HepG2 (cell line): ENCODE measurements around the gene MBLAC2.

Experiments used
- CTCF ChIP-seq: sonication (generic); formaldehyde crosslinking; IDR thresholded peaks from 2 replicates; pipeline ENCODE4 v1.5.0; 2020; ENCODE audit warnings: mild to moderate bottlenecking, missing genetic modification reagents, moderate library complexity
- ELF3 ChIP-seq: IDR thresholded peaks from 2 replicates; pipeline ENCODE4 v1.6.1; 2016; ENCODE audit warnings: missing genetic modification reagents, missing compliant biosample characterization
- MIER3 ChIP-seq: IDR thresholded peaks from 2 replicates; pipeline ENCODE4 v1.6.1; 2016; ENCODE audit warnings: missing compliant biosample characterization, borderline replicate concordance
- SUZ12 ChIP-seq: fragments of 150-350 bp; IDR thresholded peaks from 2 replicates; pipeline ENCODE4 v1.6.1; 2014; ENCODE audit warnings: low read depth, low read length
- TEF ChIP-seq: sonication (generic); formaldehyde crosslinking; IDR thresholded peaks from 2 replicates; pipeline ENCODE4 v1.5.0; 2020; ENCODE audit warnings: missing genetic modification reagents
- ZNF143 ChIP-seq: sonication (generic); formaldehyde crosslinking; IDR thresholded peaks from 2 replicates; pipeline ENCODE4 v1.4.0; 2020; ENCODE audit warnings: missing genetic modification reagents
- ZNF296 ChIP-seq: sonication (generic); formaldehyde crosslinking; conservative IDR thresholded peaks from 2 replicates; pipeline ENCODE4 v1.5.0; 2020; ENCODE audit warnings: mild to moderate bottlenecking, missing genetic modification reagents

GRCh38 chr5:90437663-90438062 is 36.9 kb downstream of the MBLAC2 start:
- TF ChIP-seq CTCF (CRISPR knock-in tag) (no peak), MIER3 (CRISPR knock-in tag) (no peak), SUZ12 (no peak), ELF3 (CRISPR knock-in tag) (no peak), TEF (CRISPR knock-in tag) (no peak), ZNF296 (CRISPR knock-in tag) (no peak), ZNF143 (CRISPR knock-in tag) (no peak)
